Ovary (tissue), 9 donors: ENCODE results near the gene PPP1R1C. TPM values are rescaled to one million over a fixed set of nuclear protein-coding genes. Genes with fewer than 3 reads are reported as not detected.

Experiments
- DNase-seq, 5 donors: peaks; one replicate each; pipeline ENCODE4 v3.0.0-alpha.2; 2019 to 2020
- H3K27ac ChIP-seq, 2 donors: fragments of 200-600 bp; one replicate each; pipeline versions ENCODE4 v1.5.1 to v1.8.0; 2019 to 2022
- H3K27me3 ChIP-seq: fragments of 200-600 bp; one replicate; pipeline ENCODE4 v1.8.0; 2022
- H3K36me3 ChIP-seq: fragments of 200-600 bp; sonication (generic); one replicate; pipeline ENCODE4 v1.5.1; 2019
- H3K4me1 ChIP-seq: one replicate; pipeline ENCODE4 v1.8.1; 2013; ENCODE audit warnings: mild to moderate bottlenecking, moderate library complexity; ENCODE audit not compliant: insufficient read depth
- H3K4me3 ChIP-seq: fragments of 200-600 bp; sonication (generic); one replicate; pipeline ENCODE4 v1.5.1; 2017
- H3K9me3 ChIP-seq, 2 donors: fragments of 200-600 bp in 1 of 2; sonication (generic) in 1 of 2; one replicate each; pipeline versions ENCODE4 v1.5.1 to v1.8.1; 2013 to 2019; ENCODE audit warnings: mild to moderate bottlenecking in 1 of 2, moderate library complexity in 1 of 2
- CTCF ChIP-seq, 3 donors: fragments of 450-650 bp in 2 of 3; fragments of 200-600 bp in 1 of 3; IDR thresholded peaks; one replicate each; pipeline versions ENCODE4 v1.5.1 to v1.8.0; 2016 to 2022; ENCODE audit warnings: antibody characterized with exemption in 3 of 3, mild to moderate bottlenecking in 1 of 3
- EP300 ChIP-seq: sonication (generic); formaldehyde crosslinking; IDR thresholded peaks from one replicate; pipeline ENCODE4 v1.6.1; 2017; ENCODE audit warnings: antibody characterized with exemption
- POLR2A ChIP-seq: fragments of 450-650 bp; IDR thresholded peaks from one replicate; pipeline ENCODE4 v1.6.1; 2017; ENCODE audit warnings: antibody characterized with exemption, mild to moderate bottlenecking, moderate library complexity
- WGBS, 3 donors: extraction: QIAGEN DNeasy Blood & Tissue Kit in 1 of 3; methylation state at CpG; one replicate each; pipeline versions ENCODE4 v1.1.5 to v1.1.7; 2013 to 2017; 5-methylcytosine and 5-hydroxymethylcytosine counted together
- intact Hi-C, 4 donors: fragments of 100-400 bp; cut with DNase I; formaldehyde crosslinking; loops; one replicate each; pipeline versions ENCODE4 v1.11.0 to v1.15.1; 2022 to 2023
- polyA plus RNA-seq, 2 donors: library from polyadenylated mRNA; stranded (reverse); fragments of 200-250 nt in 1 of 2; fragments of 350-450 nt in 1 of 2; fragmentation: Illumina TruSeq in 1 of 2; extraction: RNeasy Lipid Tissue Mini Kit (QIAGEN cat#74804) in 1 of 2; gene quantifications; one replicate each; pipeline ENCODE4 v1.2.3, GENCODE V29; 2013 to 2014
- total RNA-seq, 7 donors: library from RNA; depleted of rRNA in 2 of 7; stranded (reverse); fragments of >200 nt in 2 of 7; fragmentation: NEBNext Ultra II Directional in 3 of 7; extraction: Animal tissue kit (Norgen Biotek cat#: 25700) in 3 of 7; gene quantifications; one replicate each; pipeline versions ENCODE4 v1.1.0 to v1.2.4, GENCODE V29; 2016 to 2023
- donor health status: DM: no; HTN: no; CAD: no; lungs with moderate emphysema.
- donor health status: DM: no; HTN: no; CAD: no.
- donor health status: Bipolar disorder and iron deficiency.
- donor health status: DM: yes; HTN: yes; CAD: no.
- donor health status: DM: no; HTN: no; CAD: no.
- donor health status: DM: yes; HTN: yes; CAD: no.

Gene PPP1R1C
- total and polyA plus RNA-seq, 9 donors = 0.10 to 1.1 (median 0.76) TPM; not detected in 5

GRCh38 chr2:182015334-182016109 lies 29.9 kb downstream of the PPP1R1C start:
- 90 to 96% (median 92%) methylated on average over 5 of the region's 5 CpGs for WGBS, 3 donors
- no peak for DNase-seq
- Histone ChIP-seq H3K27ac (no peak overlapping the region), H3K27me3 (no peaks in the 10 kb centered on the region), H3K9me3 (no peaks in the 10 kb centered on the region), H3K36me3 (no peaks in the 10 kb centered on the region), H3K4me1 (no peaks in the 10 kb centered on the region), H3K4me3 (no peak overlapping the region)
- intact Hi-C loops = no loop called here
- no peak for TF ChIP-seq CTCF (IDR thresholded peaks at IDR 0.05)
- TF ChIP-seq POLR2A = no peak
- TF ChIP-seq EP300 = no peak

GRCh38 chr2:182018218-182018617 lies 32.6 kb downstream of the PPP1R1C start:
- Histone ChIP-seq H3K27me3 (no peaks in the 10 kb centered on the region), H3K27ac (no peak overlapping the region), H3K4me3 (no peak overlapping the region), H3K36me3 (no peaks in the 10 kb centered on the region), H3K4me1 (no peaks in the 10 kb centered on the region), H3K9me3 (no peaks in the 10 kb centered on the region)
- WGBS, 3 donors = 83 to 88% (median 85%) methylated on average over 1 of the region's 1 CpG
- DNase-seq = no peak
- intact Hi-C loops = no loop called here
- no peak for TF ChIP-seq EP300
- no peak for TF ChIP-seq CTCF (IDR thresholded peaks at IDR 0.05)
- TF ChIP-seq POLR2A = no peak

- Histone ChIP-seq H3K36me3 (no peaks in the 10 kb centered on the region), H3K27ac (no peak overlapping the region), H3K9me3 (peaks cover 0 to 2% of the 10 kb centered on the region in 2 donors), H3K4me1 (no peaks in the 10 kb centered on the region), H3K27me3 (no peaks in the 10 kb centered on the region), H3K4me3 (no peak overlapping the region)
- intact Hi-C loops = no loop called here
- WGBS, 3 donors = 59 to 69% (median 67%) methylated on average over 2 of the region's 2 CpGs
- DNase-seq = no peak
- TF ChIP-seq EP300 = no peak
- no peak for TF ChIP-seq CTCF (IDR thresholded peaks at IDR 0.05)
- no peak for TF ChIP-seq POLR2A
Observed at GRCh38 chr2:182019731-182020130, 34.1 kb downstream of the PPP1R1C start.

GRCh38 chr2:182020286-182021070 lies 34.8 kb downstream of the PPP1R1C start:
- Histone ChIP-seq H3K9me3 (peaks cover 0 to 2% of the 10 kb centered on the region in 2 donors), H3K4me3 (no peak overlapping the region), H3K27me3 (no peaks in the 10 kb centered on the region), H3K4me1 (no peaks in the 10 kb centered on the region), H3K27ac (no peak overlapping the region), H3K36me3 (no peaks in the 10 kb centered on the region)
- intact Hi-C loops = no loop called here
- TF ChIP-seq EP300 = no peak
- TF ChIP-seq CTCF (IDR thresholded peaks at IDR 0.05) = no peak
- no peak for DNase-seq
- 53 to 58% (median 53%) methylated on average over 4 of the region's 4 CpGs for WGBS, 3 donors
